ENCODE results near the gene IRF5.

The IRF5 gene

DNA sequence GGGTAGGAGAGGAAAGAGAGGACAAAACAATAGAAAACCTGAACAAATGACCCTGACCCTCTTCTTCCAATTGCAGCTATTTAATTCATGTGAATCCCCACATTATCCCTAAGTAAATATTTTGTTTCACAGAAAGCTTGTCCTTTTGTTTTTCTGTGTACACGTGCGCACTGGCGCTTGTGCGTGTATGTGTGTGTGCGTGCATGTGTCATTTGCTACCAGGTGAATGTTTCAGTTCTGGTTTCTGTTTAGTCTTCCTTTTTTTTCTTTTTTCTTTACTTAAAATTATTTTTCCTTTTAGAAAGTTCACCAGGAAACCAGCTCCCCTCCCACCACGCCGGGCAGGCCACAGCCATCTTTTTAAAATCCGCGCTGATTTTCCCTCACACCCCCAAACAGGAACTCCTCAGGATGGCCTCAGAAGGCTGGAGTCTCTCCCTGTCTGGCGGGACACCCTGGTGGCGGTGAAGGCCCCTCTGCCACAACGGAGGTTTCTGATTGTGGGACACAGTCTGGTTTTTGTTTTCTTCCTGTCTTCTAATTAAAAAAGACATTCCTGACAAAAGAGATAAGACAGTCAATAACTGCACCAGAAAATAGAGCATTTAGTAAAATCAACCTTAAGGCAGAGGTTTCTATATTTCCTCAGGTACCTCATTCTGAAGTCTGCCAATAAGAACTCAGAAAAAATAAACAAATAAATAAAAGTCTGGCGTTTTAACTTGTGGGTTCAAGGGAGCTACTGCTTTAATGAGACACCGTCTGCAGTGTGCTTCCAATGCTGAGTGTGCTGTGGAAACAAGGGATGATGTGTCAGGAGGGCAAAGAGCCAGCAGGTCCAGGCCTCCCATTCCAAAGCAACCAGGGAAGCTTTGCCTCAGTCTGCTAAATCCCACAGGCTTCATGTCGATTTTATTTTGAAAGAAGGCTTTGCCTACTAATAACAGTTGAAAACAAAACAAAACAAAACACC, 17.4 kb downstream of the IRF5 start:
- DNase-seq = peak; percentile 86
- H4K20me1 ChIP-seq (ENCODE audit: insufficient read depth, low read length) = no peaks in the 10 kb centered on the region
- H3F3A ChIP-seq (ENCODE audit: insufficient read depth, low read length) = peaks cover 24% of the 10 kb centered on the region
- peak overlapping the region; percentile 88 for H3K4me2 ChIP-seq (ENCODE audit: low read depth, low read length)
- H3K9ac ChIP-seq (ENCODE audit: low read length) = peak overlapping the region; percentile 73
- peak overlapping the region; percentile 28 for H2AFZ ChIP-seq (ENCODE audit: low read length)
- peaks cover 33% of the 10 kb centered on the region for H3K79me2 ChIP-seq (ENCODE audit: low read length)
- no peaks in the 10 kb centered on the region for H3K9me2 ChIP-seq (replicated peaks; ENCODE audit: insufficient read depth, low read length)
- H3K4me1 ChIP-seq (ENCODE audit: low read length) = peaks cover 37% of the 10 kb centered on the region
- H3K27me3 ChIP-seq (replicated peaks; ENCODE audit: insufficient read depth, low read length) = no peaks in the 10 kb centered on the region
- peaks cover 8% of the 10 kb centered on the region; the same call in 1 of the 2 replicates for H3K36me3 ChIP-seq (replicated peaks; ENCODE audit: insufficient read depth, low read length)
- TF ChIP-seq, protein P1, sequence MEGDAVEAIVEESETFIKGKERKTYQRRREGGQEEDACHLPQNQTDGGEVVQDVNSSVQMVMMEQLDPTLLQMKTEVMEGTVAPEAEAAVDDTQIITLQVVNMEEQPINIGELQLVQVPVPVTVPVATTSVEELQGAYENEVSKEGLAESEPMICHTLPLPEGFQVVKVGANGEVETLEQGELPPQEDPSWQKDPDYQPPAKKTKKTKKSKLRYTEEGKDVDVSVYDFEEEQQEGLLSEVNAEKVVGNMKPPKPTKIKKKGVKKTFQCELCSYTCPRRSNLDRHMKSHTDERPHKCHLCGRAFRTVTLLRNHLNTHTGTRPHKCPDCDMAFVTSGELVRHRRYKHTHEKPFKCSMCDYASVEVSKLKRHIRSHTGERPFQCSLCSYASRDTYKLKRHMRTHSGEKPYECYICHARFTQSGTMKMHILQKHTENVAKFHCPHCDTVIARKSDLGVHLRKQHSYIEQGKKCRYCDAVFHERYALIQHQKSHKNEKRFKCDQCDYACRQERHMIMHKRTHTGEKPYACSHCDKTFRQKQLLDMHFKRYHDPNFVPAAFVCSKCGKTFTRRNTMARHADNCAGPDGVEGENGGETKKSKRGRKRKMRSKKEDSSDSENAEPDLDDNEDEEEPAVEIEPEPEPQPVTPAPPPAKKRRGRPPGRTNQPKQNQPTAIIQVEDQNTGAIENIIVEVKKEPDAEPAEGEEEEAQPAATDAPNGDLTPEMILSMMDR (IDR thresholded peaks at IDR 0.05; ENCODE audit: low read length) = peak; percentile 39
- TF ChIP-seq EZH2phosphoT487 (IDR thresholded peaks at IDR 0.05; ENCODE audit: low read length) = no peak
- TF ChIP-seq EZH2 (optimal IDR thresholded peaks at IDR 0.05; ENCODE audit: low read depth, low read length) = no peak
- H3K9me3 ChIP-seq (replicated peaks; ENCODE audit: insufficient read depth, low read length) = no peaks in the 10 kb centered on the region
- H3K4me3 ChIP-seq (ENCODE audit: low read length) = peak overlapping the region; percentile 51
- peak overlapping the region; percentile 92 for H3K27ac ChIP-seq (ENCODE audit: low read length)

DNA sequence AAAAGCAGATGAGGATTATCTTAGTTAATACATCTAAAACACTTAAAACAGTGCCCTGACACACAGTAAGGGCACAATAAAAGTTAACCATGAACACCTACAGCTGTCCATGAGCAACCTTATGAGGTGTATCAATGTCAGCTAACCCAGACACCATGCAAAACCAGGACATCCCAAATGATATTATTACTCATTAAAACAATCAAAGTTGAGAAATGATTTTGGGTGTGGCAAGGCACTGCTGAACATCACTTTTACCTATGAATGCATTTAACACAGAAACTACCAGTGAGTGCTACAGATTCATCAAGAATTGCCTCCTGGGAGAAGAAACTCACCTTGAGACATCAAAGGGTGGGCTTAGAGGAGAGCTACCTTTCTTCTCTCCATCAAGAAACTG, 18.3 kb downstream of the IRF5 start:
- H3K36me3 ChIP-seq (replicated peaks; ENCODE audit: insufficient read depth, low read length) = peaks cover 8% of the 10 kb centered on the region; the same call in 1 of the 2 replicates
- H3K9ac ChIP-seq (ENCODE audit: low read length) = peak overlapping the region; percentile 73; the same call in 1 of the 2 replicates
- no peaks in the 10 kb centered on the region for H3K9me2 ChIP-seq (replicated peaks; ENCODE audit: insufficient read depth, low read length)
- H4K20me1 ChIP-seq (ENCODE audit: insufficient read depth, low read length) = no peaks in the 10 kb centered on the region
- H3K9me3 ChIP-seq (replicated peaks; ENCODE audit: insufficient read depth, low read length) = no peaks in the 10 kb centered on the region
- DNase-seq = no peak
- peaks cover 37% of the 10 kb centered on the region for H3K4me1 ChIP-seq (ENCODE audit: low read length)
- peaks cover 24% of the 10 kb centered on the region for H3F3A ChIP-seq (ENCODE audit: insufficient read depth, low read length)
- peak overlapping the region; percentile 51; the same call in 1 of the 2 replicates for H3K4me3 ChIP-seq (ENCODE audit: low read length)
- H3K27ac ChIP-seq (ENCODE audit: low read length) = peak overlapping the region; percentile 92; the same call in 1 of the 2 replicates
- TF ChIP-seq EZH2 (optimal IDR thresholded peaks at IDR 0.05; ENCODE audit: low read depth, low read length) (no peak), EZH2phosphoT487 (IDR thresholded peaks at IDR 0.05; ENCODE audit: low read length) (no peak)
- TF ChIP-seq, protein P1 (IDR thresholded peaks at IDR 0.05; ENCODE audit: low read length) = no peak
- H3K4me2 ChIP-seq (ENCODE audit: low read depth, low read length) = peak overlapping the region; percentile 88
- peaks cover 35% of the 10 kb centered on the region for H3K79me2 ChIP-seq (ENCODE audit: low read length)
- H3K27me3 ChIP-seq (replicated peaks; ENCODE audit: insufficient read depth, low read length) = no peaks in the 10 kb centered on the region
- no peak overlapping the region for H2AFZ ChIP-seq (ENCODE audit: low read length)

DNA sequence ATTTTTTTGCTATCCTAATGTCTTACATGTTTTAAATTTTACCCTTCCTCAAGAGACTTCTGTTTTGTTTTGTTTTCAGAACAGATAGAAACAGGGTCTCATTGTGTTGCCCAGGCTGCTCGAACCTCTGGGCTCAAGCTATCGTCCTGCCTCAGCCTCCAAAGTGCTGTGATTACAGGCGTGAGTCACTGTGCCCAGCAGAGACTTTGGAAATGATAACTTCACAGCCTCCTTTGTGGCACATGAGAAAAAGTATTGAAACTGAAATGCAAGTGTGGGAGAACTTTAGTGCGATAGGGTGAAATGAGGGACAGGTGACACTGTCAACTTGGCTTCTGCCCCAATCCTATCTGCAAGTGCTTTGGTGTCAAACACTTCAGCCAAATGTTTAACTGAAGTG, 21.6 kb downstream of the IRF5 start:
- H4K20me1 ChIP-seq (ENCODE audit: insufficient read depth, low read length) = no peaks in the 10 kb centered on the region
- peaks cover 14% of the 10 kb centered on the region; the same call in 1 of the 2 replicates for H3K36me3 ChIP-seq (replicated peaks; ENCODE audit: insufficient read depth, low read length)
- peaks cover 26% of the 10 kb centered on the region for H3F3A ChIP-seq (ENCODE audit: insufficient read depth, low read length)
- no peak overlapping the region for H3K4me2 ChIP-seq (ENCODE audit: low read depth, low read length)
- no peak overlapping the region for H3K27ac ChIP-seq (ENCODE audit: low read length)
- no peaks in the 10 kb centered on the region for H3K9me2 ChIP-seq (replicated peaks; ENCODE audit: insufficient read depth, low read length)
- H3K79me2 ChIP-seq (ENCODE audit: low read length) = peaks cover 45% of the 10 kb centered on the region
- H3K4me3 ChIP-seq (ENCODE audit: low read length) = no peak overlapping the region
- TF ChIP-seq EZH2 (optimal IDR thresholded peaks at IDR 0.05; ENCODE audit: low read depth, low read length) (no peak), EZH2phosphoT487 (IDR thresholded peaks at IDR 0.05; ENCODE audit: low read length) (no peak)
- TF ChIP-seq, protein P1 (IDR thresholded peaks at IDR 0.05; ENCODE audit: low read length) = no peak
- H3K9me3 ChIP-seq (replicated peaks; ENCODE audit: insufficient read depth, low read length) = no peaks in the 10 kb centered on the region
- H2AFZ ChIP-seq (ENCODE audit: low read length) = no peak overlapping the region
- peaks cover 43% of the 10 kb centered on the region for H3K4me1 ChIP-seq (ENCODE audit: low read length)
- H3K27me3 ChIP-seq (replicated peaks; ENCODE audit: insufficient read depth, low read length) = no peaks in the 10 kb centered on the region
- H3K9ac ChIP-seq (ENCODE audit: low read length) = no peak overlapping the region
- no peak for DNase-seq

All from MM.1S (cell line).